Non-pigmented ciliary epithelial cell (primary cell): ENCODE measurements around the gene ME3.
A peak's percentile ranks its signal among the peaks of the same experiment; 100 is the strongest.
"Not testable (repeated sequence)": the region's sequence is repeated elsewhere in the genome, so short reads cannot be mapped to it uniquely, and the experiment has no call there.

Source experiments
- DNase-seq: peaks from one replicate; pipeline ENCODE4 v3.0.0-alpha.2; 2010; ENCODE audit warnings: low read depth

ME3 gene

GRCh38 chr11:86459682-86460460, 212.5 kb downstream of the ME3 start:
- DNase-seq: peak; percentile 64

GRCh38 chr11:86459002-86459385, 213.4 kb downstream of the ME3 start:
- no peak for DNase-seq

GRCh38 chr11:86458294-86459001, 214.0 kb downstream of the ME3 start:
- DNase-seq: no peak

GRCh38 chr11:86456075-86456939, 216.1 kb downstream of the ME3 start:
- peak; percentile 35 for DNase-seq

- DNase-seq: no peak
Observed at GRCh38 chr11:86453290-86454030, 219.0 kb downstream of the ME3 start.

- DNase-seq: no peak
Observed at GRCh38 chr11:86449993-86450629, 222.3 kb downstream of the ME3 start.

- no peak for DNase-seq
Observed at GRCh38 chr11:86447763-86448480, 224.5 kb downstream of the ME3 start.

- DNase-seq: no peak
Observed at GRCh38 chr11:86446924-86447285, 225.5 kb downstream of the ME3 start.

- no peak for DNase-seq
Observed at GRCh38 chr11:86446163-86446923, 226.1 kb downstream of the ME3 start.

GRCh38 chr11:86444981-86445380, 227.4 kb downstream of the ME3 start:
- no peak for DNase-seq

GRCh38 chr11:86443415-86443814, 229.0 kb downstream of the ME3 start:
- DNase-seq: no peak

- DNase-seq: no peak
Observed at GRCh38 chr11:86442827-86443226, 229.6 kb downstream of the ME3 start.

- no peak for DNase-seq
Observed at GRCh38 chr11:86442420-86442819, 230.0 kb downstream of the ME3 start.

- DNase-seq: no peak
Observed at GRCh38 chr11:86440843-86441242, 231.6 kb downstream of the ME3 start.

- no peak for DNase-seq
Observed at GRCh38 chr11:86440305-86440716, 232.1 kb downstream of the ME3 start.

- DNase-seq: no peak
Observed at GRCh38 chr11:86438685-86439084, 233.7 kb downstream of the ME3 start.

- no peak for DNase-seq
Observed at GRCh38 chr11:86435711-86436110, 236.7 kb downstream of the ME3 start.

GRCh38 chr11:86433361-86434095, 238.9 kb downstream of the ME3 start:
- DNase-seq: not testable (repeated sequence)

- DNase-seq: no peak
Observed at GRCh38 chr11:86431258-86431657, 241.2 kb downstream of the ME3 start.
